ENCODE measurements around the gene ENDOU. TPM values are rescaled to one million over a fixed set of nuclear protein-coding genes. Genes with fewer than 3 reads are reported as not detected.

Gene ENDOU
- total RNA-seq, 1 experiment from 2014 or later, result not detected

GRCh38 chr12:47725893-47726292 is 603 bp upstream of the ENDOU start:
- CTCF ChIA-PET, result no interaction called here

More at GRCh38 chr12:47725893-47726292, 603 bp upstream of the ENDOU start:
- no peak overlapping the region for H3K9ac ChIP-seq (ENCODE audit: low read length)
- H3K9me2 ChIP-seq (ENCODE audit: insufficient read depth), result no peaks in the 10 kb centered on the region
- no TSS peak for BruUV-seq (replicated peaks)
- H3K27me3 ChIP-seq (ENCODE audit: insufficient read depth, low read length), result no peaks in the 10 kb centered on the region
- TF ChIP-seq ZNF274 (IDR thresholded peaks at IDR 0.05; ENCODE audit: low read depth, low read length) (no peak), SRF (IDR thresholded peaks at IDR 0.05; ENCODE audit: low read depth) (no peak), TCF7L2 (IDR thresholded peaks at IDR 0.05; ENCODE audit: borderline replicate concordance, extremely low read depth, insufficient read depth, insufficient read length) (no peak), SP1 (IDR thresholded peaks at IDR 0.05; ENCODE audit: low read depth) (no peak), EZH2phosphoT487 (IDR thresholded peaks at IDR 0.05; ENCODE audit: borderline replicate concordance) (no peak), CEBPB (IDR thresholded peaks at IDR 0.05; ENCODE audit: low read depth) (no peak), YY1 (IDR thresholded peaks at IDR 0.05; ENCODE audit: extremely low read depth, insufficient replicate concordance, low read depth, low read length) (no peak), JUND (IDR thresholded peaks at IDR 0.05) (no peak), POLR2AphosphoS5 (IDR thresholded peaks at IDR 0.05; ENCODE audit: low read depth, low read length) (no peak), ELF1 (IDR thresholded peaks at IDR 0.05; ENCODE audit: borderline replicate concordance, low read depth) (no peak), EZH2 (IDR thresholded peaks at IDR 0.05) (no peak), SIN3A (IDR thresholded peaks at IDR 0.05; ENCODE audit: low read depth) (no peak), ZBTB33 (IDR thresholded peaks at IDR 0.05; ENCODE audit: extremely low read depth, insufficient replicate concordance, low read length) (no peak), MAX (IDR thresholded peaks at IDR 0.05) (no peak)
- TF ChIP-seq, protein P1, sequence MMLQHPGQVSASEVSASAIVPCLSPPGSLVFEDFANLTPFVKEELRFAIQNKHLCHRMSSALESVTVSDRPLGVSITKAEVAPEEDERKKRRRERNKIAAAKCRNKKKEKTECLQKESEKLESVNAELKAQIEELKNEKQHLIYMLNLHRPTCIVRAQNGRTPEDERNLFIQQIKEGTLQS (IDR thresholded peaks at IDR 0.05), result no peak
- no peaks in the 10 kb centered on the region for H3K9me3 ChIP-seq (ENCODE audit: control insufficient read depth in 1 of 2, insufficient read depth in 1 of 2, low read depth in 1 of 2, low read length in 2 of 2)
- ChIA-PET POLR2A (no interaction called here), RAD21 (ENCODE audit: low non-redundant PET in 1 of 2, low total read pairs in 2 of 2, uncharacterized antibody in 2 of 2, unreplicated experiment in 2 of 2) (no interaction called here)
- DNase-seq (ENCODE audit: low read depth, low spot score) (no peak), ATAC-seq (no peak)
- peaks cover 0 to 6% of the 10 kb centered on the region in 2 experiments; a peak in 1 of 4 replicates for H3K4me1 ChIP-seq (ENCODE audit: control insufficient read depth in 1 of 2, insufficient read depth in 2 of 2, low read length in 2 of 2)
- H3K36me3 ChIP-seq (ENCODE audit: control insufficient read depth in 1 of 2, insufficient read depth in 2 of 2, low read length in 2 of 2), result no peaks in the 10 kb centered on the region
- no peak overlapping the region for H3K27ac ChIP-seq (ENCODE audit: low read depth, low read length)
- H3K4me2 ChIP-seq (ENCODE audit: low read length), result no peak overlapping the region
- no peaks in the 10 kb centered on the region for H4K20me1 ChIP-seq (ENCODE audit: insufficient read depth)
- H3K79me2 ChIP-seq (ENCODE audit: insufficient read depth, low read length), result no peaks in the 10 kb centered on the region
- intact Hi-C loops (cut with micrococcal nuclease), result no loop called here
- H3K4me3 ChIP-seq (replicated peaks in 1 of 2; ENCODE audit: low read depth in 1 of 2, low read length in 2 of 2), result no peak overlapping the region
- H2AFZ ChIP-seq (ENCODE audit: low read depth, low read length, poor library complexity, severe bottlenecking), result no peak overlapping the region
